Ammon's horn (tissue), 1 donor: ENCODE results near the gene KRTAP4-4.
"Not testable (repeated sequence)": the region's sequence is repeated elsewhere in the genome, so short reads cannot be mapped to it uniquely, and the experiment has no call there.

Experiments
- DNase-seq: peaks from one replicate; pipeline ENCODE4 v3.0.0-alpha.2; 2016; ENCODE audit warnings: low spot score

The KRTAP4-4 gene

DNA sequence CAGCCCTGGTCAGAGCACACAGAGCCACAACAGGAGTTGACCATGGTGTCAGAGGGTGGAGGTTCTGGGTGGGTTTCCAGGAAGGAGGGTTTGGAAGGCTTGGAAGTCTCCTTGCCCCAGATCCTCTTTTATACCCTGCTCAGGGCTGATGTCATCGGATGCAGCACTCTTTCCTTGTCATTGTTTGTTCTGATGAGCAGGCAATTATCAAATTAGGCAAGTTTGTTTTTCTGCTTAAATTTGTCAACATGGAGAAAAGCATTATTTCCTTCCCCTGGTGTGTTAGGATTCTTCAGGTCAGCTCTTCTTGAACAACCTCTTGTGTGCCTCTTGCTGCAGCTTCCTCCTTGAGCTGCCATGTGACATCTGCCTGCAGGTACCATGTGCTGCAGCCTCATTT is at the start of gene KRTAP4-4:
Gene KRTAP4-4 (minus strand): TSS at position 101 of the 400 bp plus-strand sequence. CDS start 57 bp downstream, at position 44.
- DNase-seq = no peak

DNA sequence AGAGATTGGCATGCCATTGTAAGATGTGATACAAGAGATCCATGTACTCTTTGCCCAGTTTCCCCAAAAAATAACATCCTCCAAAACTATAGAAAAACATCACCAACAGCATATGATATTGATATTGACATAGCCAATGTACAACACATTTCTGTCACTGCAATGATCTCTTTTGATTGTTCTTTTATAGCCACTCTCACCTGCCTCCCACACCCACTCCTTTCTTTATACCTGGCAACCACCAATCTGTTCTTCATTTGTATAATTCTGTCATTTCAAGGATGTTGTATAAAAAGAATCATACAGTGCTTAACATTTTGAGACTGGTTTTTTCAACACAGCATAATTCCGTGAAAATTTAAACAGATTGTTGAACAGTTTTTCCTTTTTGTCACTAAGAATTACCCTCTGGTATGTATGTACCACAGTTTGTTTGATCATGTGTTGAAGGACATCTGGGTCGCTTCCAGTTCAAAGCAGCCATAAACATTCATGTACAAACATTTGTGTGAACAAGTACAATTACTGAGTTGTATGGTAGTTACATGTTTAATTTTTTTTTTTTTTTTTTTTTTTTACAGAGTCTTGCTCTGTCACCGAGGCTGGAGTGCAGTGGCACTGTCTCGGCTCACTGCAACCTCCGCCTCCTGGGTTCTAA is 39.0 kb upstream of the KRTAP4-4 start:
- no peak for DNase-seq

GRCh38 chr17:41196068-41196467 is 35.5 kb upstream of the KRTAP4-4 start:
- no peak for DNase-seq

DNA sequence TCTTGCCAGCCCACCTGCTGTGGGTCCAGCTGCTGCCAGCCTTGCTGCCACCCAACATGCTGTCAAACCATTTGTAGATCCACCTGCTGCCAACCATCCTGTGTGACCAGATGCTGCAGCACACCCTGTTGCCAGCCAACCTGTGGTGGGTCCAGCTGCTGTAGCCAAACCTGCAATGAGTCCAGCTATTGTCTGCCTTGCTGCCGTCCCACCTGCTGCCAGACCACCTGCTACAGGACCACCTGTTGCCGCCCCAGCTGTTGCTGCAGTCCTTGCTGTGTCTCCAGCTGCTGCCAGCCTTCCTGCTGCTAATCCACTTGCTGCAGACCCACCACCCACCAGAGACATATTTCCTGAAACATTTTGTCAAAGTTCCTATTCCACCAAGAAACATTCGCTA is 29.8 kb upstream of the KRTAP4-4 start:
- DNase-seq = no peak

GRCh38 chr17:41189837-41190318 is 29.3 kb upstream of the KRTAP4-4 start, which contains the start of gene KRTAP9-1:
Gene KRTAP9-1, plus strand, starts transcription at chr17:41189887. Its CDS starts 0 bp downstream, at chr17:41189887.
- not testable (repeated sequence) for DNase-seq

DNA sequence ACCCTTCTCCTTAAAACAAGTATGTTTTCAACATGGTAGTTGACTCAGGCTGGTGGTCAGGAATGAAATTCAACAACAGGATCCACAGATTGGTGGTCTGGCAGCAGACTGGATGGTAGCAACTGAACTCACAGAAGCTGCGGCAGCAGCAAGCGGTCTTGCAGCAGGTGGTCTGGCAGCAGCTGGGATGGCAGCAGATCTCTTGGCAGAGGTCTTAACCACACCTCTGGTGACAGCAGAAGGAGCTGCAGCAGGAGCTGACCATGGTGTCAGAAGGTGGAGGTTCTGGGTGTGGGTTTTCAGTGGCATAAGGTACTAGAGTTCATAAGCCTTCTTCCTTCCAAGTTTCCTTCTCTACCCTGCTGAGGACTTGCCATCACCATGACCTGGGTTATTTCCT is 26.3 kb upstream of the KRTAP4-4 start:
- DNase-seq = no peak

GRCh38 chr17:41185001-41185400 is 24.5 kb upstream of the KRTAP4-4 start:
- no peak for DNase-seq

- no peak for DNase-seq
Observed at GRCh38 chr17:41184480-41184961, 24.0 kb upstream of the KRTAP4-4 start, which contains the start of gene KRTAP4-1. Gene KRTAP4-1, minus strand, starts transcription at chr17:41184911. Its CDS starts 57 bp downstream, at chr17:41184854.

DNA sequence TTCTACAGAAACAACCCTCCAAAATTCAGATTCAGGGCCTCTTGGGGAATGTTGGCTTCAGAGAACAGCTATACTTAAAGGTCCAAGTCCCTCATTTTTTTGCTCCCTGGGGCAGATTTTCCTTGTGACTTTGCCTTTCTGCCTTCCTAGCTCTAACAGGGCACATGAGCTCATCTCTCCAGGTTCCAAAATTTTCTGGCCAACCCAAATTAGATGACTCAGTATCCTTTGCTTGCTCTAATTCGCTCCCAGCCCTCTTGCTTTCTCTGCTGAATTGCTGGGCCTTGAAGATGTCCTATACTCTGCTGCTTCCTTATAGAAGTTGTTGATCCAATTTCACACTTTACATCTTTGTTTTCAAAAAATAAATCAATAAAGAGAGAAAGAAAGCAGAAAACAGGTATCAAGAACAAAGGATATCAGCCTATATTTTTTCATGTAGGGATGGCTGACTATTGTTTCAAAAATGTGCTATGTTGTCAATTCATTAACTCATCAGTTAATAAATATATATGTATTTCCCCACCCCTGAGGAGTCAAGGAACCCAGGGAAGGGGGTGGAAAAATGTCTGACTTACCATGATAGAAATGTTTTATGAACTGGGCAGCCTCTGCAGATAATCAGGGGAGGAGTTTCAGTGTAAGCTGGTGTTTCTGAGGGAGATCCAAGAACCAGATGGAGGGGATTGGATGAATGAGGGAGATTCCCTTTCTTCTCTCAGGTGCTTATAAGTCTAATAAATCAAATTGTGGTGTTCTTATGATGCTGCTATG is 18.5 kb upstream of the KRTAP4-4 start:
- DNase-seq = no peak

- DNase-seq = peak; percentile 25
Observed at GRCh38 chr17:41178341-41178740, 17.8 kb upstream of the KRTAP4-4 start.

DNA sequence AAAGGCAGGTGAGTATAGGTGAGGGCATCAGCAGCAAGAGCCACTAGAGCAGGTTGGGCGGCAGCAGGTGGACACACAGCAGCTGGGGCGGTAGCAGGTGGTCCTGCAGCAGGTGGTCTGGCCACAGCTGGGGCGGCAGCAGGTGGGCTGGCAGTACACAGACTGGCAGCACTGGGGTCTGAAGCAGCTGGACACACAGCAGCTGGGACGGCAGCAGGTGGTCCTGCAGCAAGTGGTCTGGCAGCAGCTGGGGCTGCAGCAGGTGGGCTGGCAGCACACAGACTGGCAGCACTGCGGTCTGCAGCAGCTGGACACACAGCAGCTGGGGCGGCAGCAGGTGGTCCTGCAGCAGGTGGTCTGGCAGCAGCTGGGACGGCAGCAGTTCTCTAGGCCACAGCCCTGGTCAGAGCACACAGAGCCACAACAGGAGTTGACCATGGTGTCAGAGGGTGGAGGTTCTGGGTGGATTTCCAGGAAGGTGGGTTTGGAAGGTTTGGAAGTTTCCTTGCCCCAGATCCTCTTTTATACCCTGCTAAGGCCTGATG is 17.3 kb upstream of the KRTAP4-4 start, which contains the start of gene KRTAP4-2:
Gene KRTAP4-2 (minus strand): TSS at position 495 of the 545 bp plus-strand sequence. CDS start 57 bp downstream, at position 438.
- DNase-seq = no peak

- DNase-seq = no peak
Observed at GRCh38 chr17:41176744-41177387, 16.3 kb upstream of the KRTAP4-4 start.

- no peak for DNase-seq
Observed at GRCh38 chr17:41171886-41172285, 11.3 kb upstream of the KRTAP4-4 start.

GRCh38 chr17:41168121-41168520 is 7.6 kb upstream of the KRTAP4-4 start, which contains the start of gene KRTAP4-3:
Gene KRTAP4-3, minus strand, starts transcription at chr17:41168221. Its CDS starts 49 bp downstream, at chr17:41168172.
- DNase-seq = no peak

DNA sequence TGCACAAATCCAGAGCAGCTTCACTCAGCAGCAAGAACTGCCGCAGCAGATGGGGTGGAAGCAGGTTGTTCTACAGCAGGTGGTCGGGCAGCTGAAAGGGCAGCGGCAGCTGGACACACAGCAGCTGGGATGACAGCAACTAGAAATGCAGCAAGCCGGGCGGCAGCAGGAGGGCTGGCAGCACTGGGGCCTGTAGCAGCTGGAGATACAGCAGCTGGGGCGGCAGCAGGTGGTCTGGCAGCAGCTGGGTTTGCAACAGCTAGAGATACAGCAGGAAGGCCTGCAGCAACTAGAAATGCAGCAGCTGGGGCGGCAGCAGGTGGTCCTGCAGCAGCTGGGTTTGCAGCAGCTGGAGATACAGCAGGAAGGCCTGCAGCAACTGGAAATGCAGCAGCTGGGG is 7.0 kb upstream of the KRTAP4-4 start:
- DNase-seq = no peak

- DNase-seq = no peak
Observed at GRCh38 chr17:41163828-41164227, 3.3 kb upstream of the KRTAP4-4 start.

DNA sequence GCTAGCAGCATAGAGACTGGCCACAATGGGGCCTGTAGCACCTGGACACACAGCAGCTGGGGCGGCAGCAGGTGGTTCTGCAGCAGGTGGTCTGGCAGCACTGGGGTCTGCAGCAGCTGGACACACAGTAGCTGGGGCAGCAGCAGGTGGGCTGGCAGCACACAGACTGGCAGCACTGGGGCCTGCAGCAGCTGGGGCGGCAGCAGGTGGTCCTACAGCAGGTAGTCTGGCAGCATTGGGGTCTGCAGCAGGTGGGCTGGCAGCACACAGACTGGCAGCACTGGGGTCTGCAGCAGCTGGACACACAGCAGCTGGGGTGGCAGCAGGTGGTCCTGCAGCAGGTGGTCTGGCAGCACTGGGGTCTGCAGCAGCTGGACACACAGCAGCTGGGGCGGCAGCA is 358 bp downstream of the KRTAP4-4 start:
- DNase-seq = not testable (repeated sequence)

DNA sequence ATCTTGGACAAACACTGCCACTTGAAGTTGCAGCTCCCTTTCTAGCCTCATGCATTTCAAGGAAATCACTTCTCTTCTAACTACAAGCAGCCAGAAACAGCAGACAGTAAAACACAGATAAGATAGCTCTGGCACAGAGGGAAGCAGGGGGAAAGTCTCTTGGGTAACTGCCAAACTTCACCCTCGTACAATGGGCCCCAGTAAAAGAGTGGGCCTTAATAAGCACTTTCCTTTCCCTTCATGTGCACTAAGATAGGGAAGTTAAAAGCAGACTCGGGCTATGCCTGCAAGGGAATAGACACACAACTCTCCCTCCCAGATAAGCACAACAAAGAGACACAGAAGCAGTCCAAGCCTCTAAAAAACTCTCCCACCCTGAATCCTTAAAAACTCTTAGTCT is 6.7 kb downstream of the KRTAP4-4 start:
- peak; percentile 51 for DNase-seq

DNA sequence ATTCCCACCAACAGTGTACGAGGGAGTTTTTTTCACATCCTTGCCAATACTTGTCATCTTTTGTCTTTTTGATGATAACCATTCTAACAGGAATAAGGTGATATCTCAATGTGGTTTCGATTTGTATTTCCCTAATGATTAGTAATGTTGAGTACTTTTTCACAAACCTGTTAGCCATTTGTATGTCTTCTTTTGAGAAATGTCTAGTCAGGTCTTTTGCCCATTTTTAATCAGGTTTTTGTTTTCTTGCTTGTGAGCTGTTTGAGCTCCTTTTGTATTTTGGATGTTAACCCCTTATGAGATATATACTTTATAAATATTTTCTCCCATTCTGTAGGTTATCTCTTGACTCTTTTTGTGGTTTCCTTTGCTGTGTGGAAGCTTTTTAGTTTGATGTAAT is 9.0 kb downstream of the KRTAP4-4 start:
- no peak for DNase-seq

DNA sequence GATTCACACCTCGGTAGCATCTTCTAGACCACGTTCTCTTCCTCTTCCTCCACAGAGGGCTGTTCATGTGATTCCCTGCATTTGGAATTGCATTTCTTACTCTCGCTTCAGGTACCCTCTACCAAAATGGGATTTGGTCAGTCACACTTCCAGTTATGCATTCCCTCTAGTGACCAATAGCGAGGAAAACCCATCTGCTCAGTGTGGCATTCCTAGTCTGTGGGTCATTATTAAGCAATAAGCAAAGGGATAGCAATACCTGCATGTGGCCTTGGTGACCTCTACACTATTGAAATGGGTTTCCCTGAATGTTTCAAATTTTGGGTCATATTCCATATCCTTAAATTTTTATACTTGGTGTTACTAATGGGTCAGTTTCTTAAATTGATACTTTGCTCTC is 10.5 kb downstream of the KRTAP4-4 start:
- no peak for DNase-seq

- DNase-seq = no peak
Observed at GRCh38 chr17:41149652-41149985, 10.9 kb downstream of the KRTAP4-4 start, which contains the start of gene KRTAP4-5. Gene KRTAP4-5, minus strand, starts transcription at chr17:41149825. Its CDS starts 58 bp downstream, at chr17:41149767.
